Measurements from ENCODE around the gene PTPRH. TPM values are rescaled to one million over a fixed set of nuclear protein-coding genes. Genes with fewer than 3 reads are reported as not detected.

The PTPRH gene
- total and polyA plus RNA-seq, 10 donors = 6.5 to 97.9 (median 48.9) TPM

- WGBS, 5 donors = 20 to 40% (median 33%) methylated on average over 13 to 14 of the region's 14 CpGs
Observed at GRCh38 chr19:55132453-55133129, 76.7 kb downstream of the PTPRH start.

DNA sequence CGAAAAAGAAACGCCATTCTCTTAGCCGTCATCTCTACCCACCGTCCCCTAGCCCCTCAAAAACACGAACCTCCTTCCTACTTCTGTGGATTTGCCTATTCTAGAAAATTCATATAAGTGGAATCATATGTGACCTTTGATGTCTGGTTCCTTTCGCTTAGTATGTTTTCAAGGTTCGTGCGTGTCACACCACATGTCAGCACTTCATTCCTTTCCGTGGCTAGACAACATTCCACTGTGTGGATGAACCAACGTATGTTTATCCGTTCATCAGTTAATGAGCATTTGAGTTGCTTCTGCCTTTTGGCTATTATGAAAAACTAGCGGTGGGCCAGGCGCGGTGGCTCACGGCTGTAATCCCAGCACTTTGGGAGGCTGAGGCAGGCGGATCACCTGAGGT lies 77.9 kb downstream of the PTPRH start:
- DNase-seq = no peak
- intact Hi-C loops (cut with DNase I; ENCODE audit: low total_unique reads) = no loop called here
- 85 to 92% (median 90%) methylated on average over 15 to 16 of the region's 16 CpGs for whole genome bisulfite sequencing, 5 donors

More at GRCh38 chr19:55132453-55133129, 76.7 kb downstream of the PTPRH start:
- TF ChIP-seq POLR2AphosphoS5 (IDR thresholded peaks at IDR 0.05) = no peak
- TF ChIP-seq CTCF (IDR thresholded peaks at IDR 0.05 in 8 of 11, conservative IDR thresholded peaks at IDR 0.05 in 3 of 11) = peak in 6 of 11 experiments; percentile 11 to 49 (median 32)
- Histone ChIP-seq H3K27me3 (replicated peaks in 1 of 7) (peaks cover 0 to 80% (median 11%) of the 10 kb centered on the region in 7 donors), H3K4me1 (peaks cover 0 to 17% (median 7%) of the 10 kb centered on the region in 6 donors), H3K9me3 (no peaks in the 10 kb centered on the region), H3K27ac (peak overlapping the region in 5 of 8 donors; percentile 15 to 56 (median 53)), H3K36me3 (no peaks in the 10 kb centered on the region), H3K4me3 (no peak overlapping the region)
- intact Hi-C loops (cut with DNase I; ENCODE audit: low total_unique reads) = no loop called here
- no peak for DNase-seq

More for the DNA sequence above, 77.9 kb downstream of the PTPRH start:
- Histone ChIP-seq H3K4me3 (no peak overlapping the region), H3K27me3 (replicated peaks in 1 of 7) (peaks cover 0 to 70% (median 11%) of the 10 kb centered on the region in 7 donors), H3K27ac (no peak overlapping the region), H3K36me3 (no peaks in the 10 kb centered on the region), H3K9me3 (no peaks in the 10 kb centered on the region), H3K4me1 (peaks cover 0 to 17% (median 7%) of the 10 kb centered on the region in 6 donors)
- TF ChIP-seq CTCF (IDR thresholded peaks at IDR 0.05 in 8 of 11, conservative IDR thresholded peaks at IDR 0.05 in 3 of 11) (no peak), POLR2A (IDR thresholded peaks at IDR 0.05) (no peak), POLR2AphosphoS5 (IDR thresholded peaks at IDR 0.05) (no peak)

Small RNA genes within 50 kb of the gene (microRNA-seq; reads per million reads assigned to microRNA genes)
- gene MIR6802 (0.85 to 2.8 (median 1.8) reads per million in 3 donors), gene MIR6803 (14.1 to 27.0 (median 15.8) reads per million in 3 donors), gene MIR6804 (0.85 to 2.2 (median 1.1) reads per million in 3 donors)

Small RNA genes within 50 kb of the gene (small RNA-seq; reads per million reads assigned to genes)
- gene MIR6802 (0 to 0.49 (median 0) reads per million in 4 donors), gene MIR6803 (0 to 0.53 (median 0.39) reads per million in 4 donors), gene MIR6804 (0 reads per million in 4 donors), gene RF01210 (0 reads per million in 4 donors)

Other genes with a start within 250 kb of the PTPRH start
- 10 to 100 TPM in 2 of 7 donors, 1 to 10 TPM in 5; 5.1 to 21.2 (median 7.6) TPM for gene NLRP2, start 243.1 kb downstream of the PTPRH start, total RNA-seq
- gene NLRP2, start 243.1 kb downstream of the PTPRH start, polyA plus RNA-seq = 10 to 100 TPM in 1 of 3 donors, 1 to 10 TPM in 2; 2.0 to 16.1 (median 3.8) TPM
- 1 to 10 TPM; 1.3 to 3.8 (median 1.7) TPM for gene GP6, start 171.2 kb downstream of the PTPRH start, total RNA-seq
- gene GP6, start 171.2 kb downstream of the PTPRH start, polyA plus RNA-seq = under 1 TPM; 0.09 to 0.41 (median 0.35) TPM
- gene RDH13, start 146.4 kb downstream of the PTPRH start, total RNA-seq = 10 to 100 TPM; 15.3 to 31.5 (median 17.9) TPM
- 10 to 100 TPM in 1 of 3 donors, 1 to 10 TPM in 2; 4.6 to 13.5 (median 7.6) TPM for gene RDH13, start 146.4 kb downstream of the PTPRH start, polyA plus RNA-seq
- 1 to 10 TPM in 5 of 7 donors, under 1 TPM in 1, not detected in 1; 0.37 to 3.4 (median 2.2) TPM for gene EPS8L1, start 133.6 kb downstream of the PTPRH start, total RNA-seq
- gene EPS8L1, start 133.6 kb downstream of the PTPRH start, polyA plus RNA-seq = 1 to 10 TPM; 5.2 to 5.3 (median 5.3) TPM
- 100 to 1,000 TPM in 5 of 7 donors, 10 to 100 TPM in 2; 88.2 to 193 (median 129) TPM for gene PPP1R12C, start 91.9 kb downstream of the PTPRH start, total RNA-seq
- gene PPP1R12C, start 91.9 kb downstream of the PTPRH start, polyA plus RNA-seq = 100 to 1,000 TPM in 2 of 3 donors, 10 to 100 TPM in 1; 98.2 to 292 (median 263) TPM
- gene TNNT1, start 60.3 kb downstream of the PTPRH start, total RNA-seq = 1 to 10 TPM in 4 of 7 donors, not detected in 3; 1.3 to 5.4 (median 2.6) TPM
- gene TNNT1, start 60.3 kb downstream of the PTPRH start, polyA plus RNA-seq = 1 to 10 TPM in 1 of 3 donors, under 1 TPM in 2; 0.26 to 6.2 (median 0.94) TPM
- not detected for gene TNNI3, start 51.8 kb downstream of the PTPRH start, total RNA-seq
- gene TNNI3, start 51.8 kb downstream of the PTPRH start, polyA plus RNA-seq = under 1 TPM; 0.15 to 0.74 (median 0.70) TPM
- gene DNAAF3, start 42.9 kb downstream of the PTPRH start, total RNA-seq = 1 to 10 TPM in 2 of 7 donors, under 1 TPM in 3, not detected in 2; 0.68 to 1.1 (median 0.76) TPM
- gene DNAAF3, start 42.9 kb downstream of the PTPRH start, polyA plus RNA-seq = under 1 TPM; 0.28 to 0.45 (median 0.36) TPM
- gene SYT5, start 29.2 kb downstream of the PTPRH start, total RNA-seq = 1 to 10 TPM in 1 of 7 donors, not detected in 6; 1.4 TPM
- gene SYT5, start 29.2 kb downstream of the PTPRH start, polyA plus RNA-seq = under 1 TPM; 0.06 to 0.23 (median 0.13) TPM
- gene TMEM86B, start 19.3 kb upstream of the PTPRH start, total RNA-seq = 10 to 100 TPM in 3 of 7 donors, 1 to 10 TPM in 4; 7.5 to 11.7 (median 9.6) TPM
- gene TMEM86B, start 19.3 kb upstream of the PTPRH start, polyA plus RNA-seq = 10 to 100 TPM; 11.8 to 31.5 (median 28.2) TPM
- 100 to 1,000 TPM; 113 to 150 (median 133) TPM for gene PPP6R1, start 49.5 kb upstream of the PTPRH start, total RNA-seq
- gene PPP6R1, start 49.5 kb upstream of the PTPRH start, polyA plus RNA-seq = 10 to 100 TPM; 49.2 to 90.5 (median 65.1) TPM
- gene HSPBP1, start 70.6 kb upstream of the PTPRH start, total RNA-seq = 10 to 100 TPM; 14.2 to 26.8 (median 17.6) TPM
- gene HSPBP1, start 70.6 kb upstream of the PTPRH start, polyA plus RNA-seq = 10 to 100 TPM; 14.2 to 27.0 (median 26.4) TPM
- gene BRSK1, start 74.5 kb upstream of the PTPRH start, total RNA-seq = 1 to 10 TPM in 5 of 7 donors, under 1 TPM in 2; 0.79 to 2.9 (median 1.7) TPM
- gene BRSK1, start 74.5 kb upstream of the PTPRH start, polyA plus RNA-seq = 1 to 10 TPM in 2 of 3 donors, under 1 TPM in 1; 0.70 to 1.5 (median 1.0) TPM
- gene TMEM150B, start 115.8 kb upstream of the PTPRH start, total RNA-seq = 10 to 100 TPM in 3 of 7 donors, 1 to 10 TPM in 4; 5.6 to 34.1 (median 9.9) TPM
- 1 to 10 TPM; 1.7 to 6.5 (median 4.1) TPM for gene TMEM150B, start 115.8 kb upstream of the PTPRH start, polyA plus RNA-seq
- 10 to 100 TPM; 10.5 to 18.1 (median 12.8) TPM for gene KMT5C, start 130.4 kb upstream of the PTPRH start, total RNA-seq
- gene KMT5C, start 130.4 kb upstream of the PTPRH start, polyA plus RNA-seq = 10 to 100 TPM in 1 of 3 donors, 1 to 10 TPM in 2; 5.7 to 12.2 (median 7.8) TPM
- gene COX6B2, start 145.2 kb upstream of the PTPRH start, total RNA-seq = 1 to 10 TPM in 1 of 7 donors, under 1 TPM in 4, not detected in 2; 0.30 to 1.6 (median 0.63) TPM
- under 1 TPM in 2 of 3 donors, not detected in 1; 0.06 to 0.08 TPM for gene COX6B2, start 145.2 kb upstream of the PTPRH start, polyA plus RNA-seq
- gene GARIN5B, start 153.8 kb upstream of the PTPRH start, total RNA-seq = not detected
- gene GARIN5B, start 153.8 kb upstream of the PTPRH start, polyA plus RNA-seq = not detected
- under 1 TPM in 1 of 7 donors, not detected in 6; 0.23 TPM for gene IL11, start 161.0 kb upstream of the PTPRH start, total RNA-seq
- gene IL11, start 161.0 kb upstream of the PTPRH start, polyA plus RNA-seq = under 1 TPM in 2 of 3 donors, not detected in 1; 0.04 to 0.06 TPM
- gene TMEM190, start 167.3 kb upstream of the PTPRH start, total RNA-seq = not detected
- gene TMEM190, start 167.3 kb upstream of the PTPRH start, polyA plus RNA-seq = under 1 TPM in 1 of 3 donors, not detected in 2; 0.20 TPM
- 1 to 10 TPM; 3.7 to 8.8 (median 5.0) TPM for gene TMEM238, start 174.8 kb upstream of the PTPRH start, total RNA-seq
- gene TMEM238, start 174.8 kb upstream of the PTPRH start, polyA plus RNA-seq = under 1 TPM in 2 of 3 donors, not detected in 1; 0.17 to 0.32 TPM
- 1,000 to 10,000 TPM in 5 of 7 donors, 100 to 1,000 TPM in 2; 581 to 2,029 (median 1,447) TPM for gene RPL28, start 176.4 kb upstream of the PTPRH start, total RNA-seq
- 1,000 to 10,000 TPM; 3,566 to 4,833 (median 4,082) TPM for gene RPL28, start 176.4 kb upstream of the PTPRH start, polyA plus RNA-seq
- gene UBE2S, start 198.3 kb upstream of the PTPRH start, total RNA-seq = 10 to 100 TPM; 14.4 to 40.8 (median 23.8) TPM
- gene UBE2S, start 198.3 kb upstream of the PTPRH start, polyA plus RNA-seq = 10 to 100 TPM in 2 of 3 donors, 1 to 10 TPM in 1; 4.9 to 18.7 (median 11.8) TPM
- under 1 TPM in 1 of 7 donors, not detected in 6; 0.27 TPM for gene SHISA7, start 233.8 kb upstream of the PTPRH start, total RNA-seq
- gene SHISA7, start 233.8 kb upstream of the PTPRH start, polyA plus RNA-seq = under 1 TPM in 1 of 3 donors, not detected in 2; 0.03 TPM

Data from spleen (tissue), 11 donors.